Ammon's horn (tissue), 1 donor: Measurements from ENCODE around the gene STX16.

Experiments
- DNase-seq: peaks from one replicate; pipeline ENCODE4 v3.0.0-alpha.2; 2016; ENCODE audit warnings: low spot score

The STX16 gene

GRCh38 chr20:58652606-58653294, 1.7 kb downstream of the STX16 start:
- DNase-seq: no peak

GRCh38 chr20:58654337-58654736, 3.3 kb downstream of the STX16 start:
- no peak for DNase-seq

GRCh38 chr20:58655328-58656107, 4.4 kb downstream of the STX16 start:
- DNase-seq: no peak

- DNase-seq: no peak
Observed at GRCh38 chr20:58656831-58657230, 5.7 kb downstream of the STX16 start.

GRCh38 chr20:58657262-58657661, 6.2 kb downstream of the STX16 start:
- no peak for DNase-seq

GRCh38 chr20:58657986-58658385, 6.9 kb downstream of the STX16 start:
- DNase-seq: no peak

GRCh38 chr20:58658760-58659159, 7.7 kb downstream of the STX16 start:
- DNase-seq: no peak

GRCh38 chr20:58659841-58660240, 8.8 kb downstream of the STX16 start:
- no peak for DNase-seq

GRCh38 chr20:58660855-58661597, 9.9 kb downstream of the STX16 start:
- DNase-seq: no peak

GRCh38 chr20:58661598-58662473, 10.8 kb downstream of the STX16 start:
- DNase-seq: no peak

- peak; percentile 18 for DNase-seq
Observed at GRCh38 chr20:58664331-58664730, 13.2 kb downstream of the STX16 start.

GRCh38 chr20:58664883-58665282, 13.8 kb downstream of the STX16 start:
- DNase-seq: no peak

GRCh38 chr20:58665606-58666005, 14.5 kb downstream of the STX16 start:
- no peak for DNase-seq

- no peak for DNase-seq
Observed at GRCh38 chr20:58666702-58667101, 15.6 kb downstream of the STX16 start.

GRCh38 chr20:58667975-58668374, 16.9 kb downstream of the STX16 start:
- DNase-seq: no peak

- DNase-seq: no peak
Observed at GRCh38 chr20:58668901-58669286, 17.8 kb downstream of the STX16 start.

- DNase-seq: no peak
Observed at GRCh38 chr20:58669287-58670006, 18.4 kb downstream of the STX16 start.

GRCh38 chr20:58670102-58670501, 19.0 kb downstream of the STX16 start:
- DNase-seq: no peak

GRCh38 chr20:58670659-58671058, 19.6 kb downstream of the STX16 start:
- DNase-seq: no peak

GRCh38 chr20:58673119-58673518, 22.0 kb downstream of the STX16 start:
- no peak for DNase-seq

- no peak for DNase-seq
Observed at GRCh38 chr20:58675146-58675584, 24.1 kb downstream of the STX16 start.
